Measurements from ENCODE around the gene EDEM1.
"Not testable (repeated sequence)": the region's sequence is repeated elsewhere in the genome, so short reads cannot be mapped to it uniquely, and the experiment has no call there.

EDEM1 gene
- 281 to 325 reads per million in 2 donors for total RNA-seq

GRCh38 chr3:5187156-5187919 is at the start of gene EDEM1:
EDEM1 (plus strand) TSS chr3:5187707; CDS start chr3:5187806, 99 bp downstream.
- peak; percentile 94 for DNase-seq

DNA sequence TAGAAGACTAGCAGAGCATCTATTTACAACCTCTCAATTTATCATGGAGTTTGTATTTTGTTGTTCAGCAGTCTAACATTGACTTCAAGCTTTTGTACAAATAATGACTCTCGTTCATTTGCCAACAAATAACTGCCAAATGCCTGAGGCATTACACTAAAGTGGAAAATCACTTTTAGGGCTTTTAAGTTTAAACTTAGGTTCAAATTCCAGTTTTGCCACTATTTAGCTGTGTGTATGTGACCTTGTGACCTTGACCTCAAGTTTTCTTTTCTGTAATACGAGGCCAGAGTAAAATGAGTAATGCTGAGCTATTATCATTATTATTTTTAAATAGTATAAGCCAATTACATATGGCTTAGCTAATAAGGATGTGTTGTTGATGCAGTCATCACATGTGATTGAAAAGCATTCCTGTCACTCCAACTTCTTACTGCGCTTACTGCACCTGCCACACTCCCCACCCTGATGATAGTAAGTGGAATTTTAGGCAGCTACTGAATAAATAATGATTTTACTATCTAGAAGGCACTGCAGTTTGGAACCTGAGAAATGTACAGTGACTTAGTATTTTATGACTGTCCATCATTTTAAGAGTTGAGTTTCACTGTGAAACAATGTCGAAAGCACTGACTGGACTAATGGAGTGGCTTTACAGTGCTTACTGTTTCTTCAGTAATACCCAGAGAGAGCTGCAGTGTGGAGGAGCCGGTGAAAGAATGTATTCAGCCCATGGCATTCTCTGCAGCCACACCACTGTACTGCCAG is 49.1 kb upstream of the EDEM1 start:
- no peak for DNase-seq

- DNase-seq = no peak
These were observed 47.3 kb upstream of the EDEM1 start for GRCh38 chr3:5140230-5140621.

GRCh38 chr3:5140839-5141238 is 46.7 kb upstream of the EDEM1 start:
- DNase-seq = no peak

DNA sequence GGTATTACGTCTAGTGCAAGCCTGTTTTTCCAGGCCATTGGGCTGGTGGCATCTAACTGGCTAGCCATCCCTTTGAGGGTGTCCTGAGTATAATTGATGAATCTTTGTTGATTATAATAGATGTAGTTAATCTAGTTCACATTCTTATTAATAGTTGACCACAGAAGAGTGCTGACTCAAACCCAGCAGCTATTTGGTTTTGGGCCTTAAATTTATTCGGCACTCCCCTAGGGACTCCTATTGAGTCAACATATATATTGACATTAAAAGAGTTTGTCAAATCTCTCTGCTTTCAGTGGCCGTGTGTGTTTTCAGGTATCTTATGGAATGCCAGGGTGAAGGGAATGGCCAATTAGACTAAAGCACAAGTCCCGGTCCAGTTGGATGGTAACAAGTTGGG is 45.7 kb upstream of the EDEM1 start:
- DNase-seq = no peak

DNA sequence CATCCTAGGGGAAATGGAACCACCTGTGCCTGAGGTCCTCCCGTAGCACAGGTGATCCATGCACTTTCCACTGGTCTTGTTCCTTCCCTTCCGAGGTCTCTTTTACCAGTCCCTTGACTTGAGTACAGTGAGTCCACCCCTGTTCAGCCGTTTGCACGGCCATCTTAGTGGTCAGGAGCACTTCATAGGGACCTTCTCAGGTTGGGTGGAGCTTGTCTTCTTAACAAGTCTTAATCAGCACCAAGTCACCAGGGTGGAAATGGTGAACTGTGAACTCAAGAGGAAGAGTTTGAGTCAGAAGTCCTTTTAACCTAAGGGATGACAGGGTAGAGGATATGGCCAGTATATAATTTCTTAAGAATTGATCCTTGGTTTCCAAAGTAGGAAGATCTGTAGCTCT is 44.0 kb upstream of the EDEM1 start:
- DNase-seq = no peak

DNA sequence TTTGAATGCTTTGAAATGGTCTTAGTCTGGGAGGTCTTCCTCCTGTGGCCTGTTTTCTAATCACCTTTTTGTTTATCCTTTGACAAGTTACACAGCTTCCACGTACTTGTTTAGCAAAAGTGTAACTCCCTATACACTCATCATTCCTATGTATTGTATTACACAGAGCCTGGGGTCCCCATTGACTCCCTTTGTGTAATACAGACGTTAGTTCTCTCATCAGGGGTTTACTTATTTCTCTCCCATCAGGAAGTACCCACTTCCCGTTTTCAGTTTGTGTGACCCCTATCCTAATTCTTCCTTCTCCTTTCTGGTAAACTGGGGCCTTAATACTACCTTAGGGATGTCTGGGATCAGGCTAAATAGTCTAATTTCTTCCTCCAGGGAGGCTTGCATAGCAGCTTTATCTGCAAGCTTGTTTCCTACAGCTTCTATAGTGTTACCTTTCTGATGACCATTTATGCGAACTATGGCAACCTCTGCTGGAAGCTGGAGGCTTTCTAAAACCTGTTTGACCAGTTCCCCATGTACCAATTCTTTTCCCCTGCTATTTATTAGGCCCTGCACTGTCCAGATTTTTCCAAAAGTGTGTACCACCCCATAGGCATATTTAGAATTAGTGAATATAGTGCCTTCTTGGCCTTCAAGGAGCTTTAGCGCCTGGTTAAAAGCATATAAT is 43.1 kb upstream of the EDEM1 start:
- no peak for DNase-seq

DNA sequence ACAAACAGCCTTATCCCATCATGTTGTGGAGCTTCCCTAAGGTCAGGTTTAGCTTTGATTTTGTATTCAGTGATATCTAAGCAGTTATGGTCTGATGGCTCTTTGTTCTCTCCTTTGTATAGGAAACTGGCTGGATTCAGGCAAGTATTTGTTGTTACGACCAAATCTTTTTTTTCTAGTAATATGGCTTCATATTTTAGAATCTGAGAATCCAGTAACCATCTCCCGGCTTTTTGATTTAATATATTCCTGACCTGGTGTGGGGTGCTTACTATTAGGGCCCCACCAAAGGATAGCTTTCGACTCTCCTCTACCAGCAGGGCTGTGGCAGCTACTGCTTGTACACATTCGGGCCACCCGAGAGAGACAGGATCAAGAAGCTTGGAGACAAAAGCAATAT is 42.4 kb upstream of the EDEM1 start:
- no peak for DNase-seq

GRCh38 chr3:5147152-5147551 is 40.4 kb upstream of the EDEM1 start:
- not testable (repeated sequence) for DNase-seq

DNA sequence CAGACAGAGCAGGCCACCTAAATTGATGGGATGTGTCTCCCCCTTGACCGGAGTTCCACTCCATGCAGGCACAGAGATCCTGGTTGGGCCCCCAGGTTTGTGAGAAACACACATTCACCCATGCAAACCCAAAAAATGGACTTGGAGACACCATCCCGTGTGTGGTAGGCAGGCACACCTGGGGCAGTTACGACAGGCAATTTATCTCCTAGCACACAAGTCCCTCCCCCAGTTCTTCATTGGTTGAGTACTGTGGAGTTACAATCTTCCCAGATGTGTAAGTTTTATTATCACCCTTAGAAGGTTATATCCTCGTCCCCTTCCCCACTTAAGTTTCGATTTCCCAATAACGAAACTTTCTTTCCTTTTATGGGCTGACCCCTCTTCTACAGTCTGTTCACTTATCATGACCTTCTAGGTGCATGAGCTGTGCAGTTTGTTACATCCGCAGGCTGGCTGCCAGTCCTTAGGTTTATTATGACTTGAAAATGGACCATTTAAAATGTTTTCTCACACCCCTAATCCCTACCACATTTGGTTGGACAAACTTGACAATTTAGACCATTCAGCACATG is 38.1 kb upstream of the EDEM1 start:
- DNase-seq = no peak

DNA sequence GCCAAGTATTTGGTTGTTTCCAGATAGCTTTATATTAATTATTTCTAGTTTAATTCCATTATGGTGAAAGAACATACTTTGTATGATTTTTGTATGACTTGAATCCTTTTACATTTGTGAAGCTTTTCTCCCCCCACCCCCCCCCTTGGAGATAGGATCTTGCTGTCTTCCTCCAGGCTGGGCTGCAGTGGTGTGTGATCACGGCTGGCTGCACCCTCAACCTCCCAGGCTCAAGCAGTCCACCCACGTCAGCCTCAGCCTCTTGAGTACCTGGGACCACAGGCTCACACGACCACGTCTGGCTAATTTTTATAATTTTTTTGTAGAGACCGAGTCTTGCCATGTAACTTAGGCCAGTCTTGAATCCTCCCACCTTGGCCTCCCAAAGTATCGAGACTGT is 35.9 kb upstream of the EDEM1 start:
- no peak for DNase-seq

GRCh38 chr3:5153074-5153473 is 34.4 kb upstream of the EDEM1 start:
- DNase-seq = no peak

GRCh38 chr3:5155241-5155640 is 32.3 kb upstream of the EDEM1 start:
- no peak for DNase-seq

DNA sequence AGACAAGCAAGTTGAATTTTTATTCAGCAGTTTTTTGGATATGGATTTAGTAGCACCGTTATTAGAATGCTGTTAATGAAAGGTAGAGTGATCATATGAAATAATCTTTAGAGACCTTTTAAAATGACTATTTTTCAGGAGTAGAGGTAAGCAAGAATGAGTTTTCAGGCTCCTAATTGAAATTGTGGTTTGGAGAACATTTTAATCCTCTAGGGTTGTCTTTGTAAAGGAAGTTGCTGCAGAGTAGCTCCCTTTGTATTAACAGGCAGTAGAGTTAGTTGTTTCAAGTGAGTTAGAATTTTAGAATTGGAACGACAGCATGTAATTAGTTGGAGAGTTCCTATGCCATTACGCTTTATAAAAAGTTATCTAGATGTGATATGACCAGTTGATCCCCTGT is 27.2 kb upstream of the EDEM1 start:
- no peak for DNase-seq

DNA sequence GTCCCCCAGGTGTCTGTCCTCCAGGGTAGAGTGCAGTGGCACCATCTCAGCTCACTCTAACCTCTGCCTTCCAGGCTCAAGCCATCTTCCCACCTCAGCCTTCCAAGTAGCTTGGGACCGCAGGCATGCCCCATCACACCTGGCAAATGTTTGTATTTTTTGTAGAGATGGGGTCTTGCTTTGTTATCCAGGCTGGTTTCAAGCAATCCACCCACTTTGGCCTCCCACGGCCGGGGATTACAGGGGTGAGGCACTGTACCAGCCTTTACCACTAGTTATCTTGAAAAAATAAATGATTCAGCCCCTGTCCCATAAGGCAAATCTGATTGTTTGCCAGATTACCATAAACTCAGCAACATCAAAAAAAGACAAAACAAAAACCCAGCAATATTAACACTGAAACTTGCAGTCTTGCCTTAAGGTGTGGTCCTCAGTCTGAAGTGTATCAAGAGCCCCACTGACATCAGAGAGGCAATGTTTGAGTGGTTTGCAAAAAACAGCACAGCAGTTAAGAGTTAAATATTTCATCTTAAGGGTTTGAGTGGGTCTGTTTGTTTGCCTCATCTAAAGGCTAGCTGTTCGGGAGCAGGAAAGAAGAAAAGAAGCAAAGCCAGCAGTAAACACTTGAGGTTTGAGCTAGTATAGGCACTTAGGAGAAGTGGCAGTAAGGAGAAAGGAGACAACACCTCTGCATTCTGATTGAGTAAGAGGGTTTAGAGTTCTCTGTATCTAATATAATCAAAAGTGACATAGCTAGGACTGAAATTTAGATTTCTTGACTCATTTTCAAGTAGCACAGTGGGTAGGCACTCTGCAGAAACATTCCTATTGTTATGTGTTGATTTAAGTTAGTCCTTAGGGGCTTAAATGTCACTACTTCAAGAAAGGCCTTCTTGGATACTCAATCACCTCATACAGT is 26.3 kb upstream of the EDEM1 start:
- no peak for DNase-seq

- no peak for DNase-seq
These were observed 25.4 kb upstream of the EDEM1 start for GRCh38 chr3:5162102-5162501.

- no peak for DNase-seq
These were observed 21.8 kb upstream of the EDEM1 start for GRCh38 chr3:5165698-5166097.

GRCh38 chr3:5166846-5167245 is 20.7 kb upstream of the EDEM1 start:
- DNase-seq = no peak

GRCh38 chr3:5168110-5168509 is 19.4 kb upstream of the EDEM1 start:
- DNase-seq = no peak

- DNase-seq = no peak
These were observed 17.7 kb upstream of the EDEM1 start for GRCh38 chr3:5169807-5170206.

DNA sequence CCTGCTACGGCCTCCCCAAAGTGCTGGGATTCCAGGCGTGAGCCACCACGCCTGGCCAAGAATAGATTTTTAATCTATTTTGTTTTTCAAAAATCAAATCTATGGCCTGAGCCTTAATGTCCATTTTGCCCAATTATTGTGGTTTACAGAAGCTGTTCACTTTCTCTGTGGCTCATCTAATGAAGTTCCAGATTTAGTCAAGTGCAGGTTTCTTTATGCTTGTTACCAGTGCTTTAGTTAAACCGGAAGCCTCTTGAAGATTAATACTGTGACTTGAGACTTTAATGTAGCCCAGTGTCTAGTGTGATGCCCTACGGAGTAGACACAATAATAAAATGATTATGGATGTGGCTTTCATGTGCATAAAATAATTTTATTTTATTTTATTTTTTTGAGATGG is 16.5 kb upstream of the EDEM1 start:
- no peak for DNase-seq

DNA sequence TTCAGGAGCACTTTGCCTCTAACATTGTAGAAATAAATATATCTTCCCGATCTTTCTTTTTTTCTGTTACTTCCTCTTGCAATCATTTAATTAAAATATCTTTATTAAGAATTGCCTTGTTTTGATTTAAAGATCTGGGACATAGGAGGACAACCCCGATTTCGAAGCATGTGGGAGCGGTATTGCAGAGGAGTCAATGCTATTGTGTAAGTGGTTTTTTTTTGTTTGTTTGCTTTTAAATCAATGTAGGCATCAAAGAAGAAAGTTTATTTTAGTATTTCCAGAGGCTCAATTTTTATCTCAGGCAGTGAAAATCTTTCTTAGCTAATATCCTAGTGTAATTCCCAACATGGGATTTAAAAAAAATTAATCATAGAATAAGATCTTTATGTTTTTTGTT is 15.5 kb upstream of the EDEM1 start:
- no peak for DNase-seq
